Nephron progenitor cell (in vitro differentiated cells): ENCODE data around the gene XPNPEP3.
A peak's percentile ranks its signal among the peaks of the same experiment; 100 is the strongest.

Source experiments
- DNase-seq: peaks from one replicate; pipeline ENCODE4 v3.0.0; 2021
- H3K27ac Mint-ChIP-seq: 2 replicates; pipeline ENCODE4 v1.8.0; 2021; ENCODE audit warnings: mild to moderate bottlenecking, moderate library complexity, mixed read lengths
- H3K27me3 Mint-ChIP-seq: 2 replicates; pipeline ENCODE4 v1.8.0; 2021; ENCODE audit warnings: mild to moderate bottlenecking, low read depth, mixed read lengths; ENCODE audit not compliant: poor library complexity
- H3K36me3 Mint-ChIP-seq: 2 replicates; pipeline ENCODE4 v1.8.0; 2021; ENCODE audit warnings: low read depth, mixed read lengths
- H3K4me1 Mint-ChIP-seq: 2 replicates; pipeline ENCODE4 v1.8.0; 2021; ENCODE audit warnings: mixed read lengths
- H3K4me3 Mint-ChIP-seq: 2 replicates; pipeline ENCODE4 v1.8.0; 2021; ENCODE audit warnings: mild to moderate bottlenecking, moderate library complexity, mixed read lengths
- H3K9me3 Mint-ChIP-seq: 2 replicates; pipeline ENCODE4 v1.8.0; 2021; ENCODE audit warnings: mild to moderate bottlenecking, moderate library complexity, mixed read lengths
- TF ChIP-seq, protein P1 (sequence below): fragments of 200-600 bp; sonication (generic); IDR thresholded peaks from 2 replicates; pipeline ENCODE4 v1.5.0; 2021; ENCODE audit warnings: antibody characterized with exemption

XPNPEP3 gene

DNA sequence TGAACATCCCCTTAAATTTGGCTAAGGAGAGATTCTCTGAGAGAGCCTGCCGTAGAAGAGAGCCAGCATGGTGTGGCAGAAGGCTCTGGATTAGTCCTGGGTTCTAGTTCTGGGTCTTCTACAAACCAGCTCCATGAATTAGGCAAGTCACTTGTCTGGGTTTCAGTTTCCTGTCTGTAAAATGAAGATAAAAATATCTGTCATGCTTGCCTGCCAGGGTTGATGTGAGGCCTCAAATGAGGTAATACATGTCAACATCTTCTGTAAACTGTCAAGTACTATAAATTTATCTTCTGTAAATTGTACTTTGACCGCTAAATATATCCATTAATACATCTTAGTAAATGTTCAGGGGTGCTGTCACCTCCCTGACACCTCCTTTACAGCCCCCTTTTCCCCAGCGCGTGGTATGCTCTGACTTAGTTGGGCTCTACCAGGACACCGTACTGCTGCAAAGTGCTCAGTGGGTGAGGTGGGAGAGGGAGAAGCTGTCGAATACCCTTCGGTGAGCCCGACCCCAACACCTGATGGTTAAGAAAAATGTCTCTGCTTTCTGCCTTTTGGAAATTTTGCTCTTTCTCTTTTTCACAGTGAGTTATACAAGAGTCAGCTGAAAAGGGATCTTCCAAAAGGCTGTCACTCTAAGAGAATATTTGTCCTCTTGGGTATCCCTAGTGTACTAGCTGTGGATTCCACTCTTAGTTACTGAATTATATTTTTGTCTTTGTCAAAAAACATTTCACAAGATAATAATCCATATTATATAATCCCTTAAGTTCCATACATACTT lies 109.2 kb downstream of the XPNPEP3 start:
- DNase-seq = no peak
- TF ChIP-seq, protein P1, sequence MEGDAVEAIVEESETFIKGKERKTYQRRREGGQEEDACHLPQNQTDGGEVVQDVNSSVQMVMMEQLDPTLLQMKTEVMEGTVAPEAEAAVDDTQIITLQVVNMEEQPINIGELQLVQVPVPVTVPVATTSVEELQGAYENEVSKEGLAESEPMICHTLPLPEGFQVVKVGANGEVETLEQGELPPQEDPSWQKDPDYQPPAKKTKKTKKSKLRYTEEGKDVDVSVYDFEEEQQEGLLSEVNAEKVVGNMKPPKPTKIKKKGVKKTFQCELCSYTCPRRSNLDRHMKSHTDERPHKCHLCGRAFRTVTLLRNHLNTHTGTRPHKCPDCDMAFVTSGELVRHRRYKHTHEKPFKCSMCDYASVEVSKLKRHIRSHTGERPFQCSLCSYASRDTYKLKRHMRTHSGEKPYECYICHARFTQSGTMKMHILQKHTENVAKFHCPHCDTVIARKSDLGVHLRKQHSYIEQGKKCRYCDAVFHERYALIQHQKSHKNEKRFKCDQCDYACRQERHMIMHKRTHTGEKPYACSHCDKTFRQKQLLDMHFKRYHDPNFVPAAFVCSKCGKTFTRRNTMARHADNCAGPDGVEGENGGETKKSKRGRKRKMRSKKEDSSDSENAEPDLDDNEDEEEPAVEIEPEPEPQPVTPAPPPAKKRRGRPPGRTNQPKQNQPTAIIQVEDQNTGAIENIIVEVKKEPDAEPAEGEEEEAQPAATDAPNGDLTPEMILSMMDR = no peak
- no peaks in the 10 kb centered on the region for H3K9me3 Mint-ChIP-seq
- H3K27ac Mint-ChIP-seq = no peak overlapping the region
- H3K27me3 Mint-ChIP-seq = no peaks in the 10 kb centered on the region
- no peak overlapping the region for H3K4me3 Mint-ChIP-seq
- peaks cover 58% of the 10 kb centered on the region for H3K36me3 Mint-ChIP-seq
- H3K4me1 Mint-ChIP-seq = no peaks in the 10 kb centered on the region

GRCh38 chr22:40966726-40967085 lies 109.8 kb downstream of the XPNPEP3 start:
- Mint-ChIP-seq H3K36me3 (peaks cover 56% of the 10 kb centered on the region), H3K9me3 (no peaks in the 10 kb centered on the region), H3K27me3 (no peaks in the 10 kb centered on the region), H3K4me1 (no peaks in the 10 kb centered on the region), H3K4me3 (no peak overlapping the region), H3K27ac (peak overlapping the region; percentile 4)
- TF ChIP-seq, protein P1 = no peak
- no peak for DNase-seq

DNA sequence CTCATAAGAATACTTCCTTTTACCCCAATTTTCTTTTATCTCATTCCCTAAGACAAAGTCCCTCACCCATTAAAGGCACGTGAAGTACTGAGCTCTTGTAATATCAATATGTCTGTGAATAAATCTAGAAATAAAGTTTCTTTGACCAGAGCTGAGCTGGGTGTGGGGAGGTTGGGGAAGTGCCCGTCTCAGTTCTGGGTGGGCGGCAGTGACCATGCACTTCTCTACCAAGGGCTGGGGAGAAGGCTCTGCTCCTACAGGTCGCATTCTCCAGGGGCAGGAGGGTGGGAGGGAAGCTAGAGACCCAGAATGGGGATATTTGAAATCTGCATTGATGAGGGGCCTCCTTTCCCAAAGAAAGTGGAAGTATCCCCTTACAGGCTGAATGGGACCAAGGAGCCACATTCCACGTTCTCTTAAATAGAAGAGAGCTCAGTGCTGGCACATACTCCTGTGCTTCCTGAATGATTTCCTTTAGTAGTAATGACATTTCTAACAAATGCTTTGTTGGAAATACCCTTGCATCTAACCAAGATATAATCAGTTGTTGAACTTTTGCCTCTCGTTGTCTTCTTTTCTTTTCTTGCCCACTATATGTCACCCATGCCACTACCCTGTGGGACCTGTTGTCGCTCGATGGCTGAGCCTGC lies 110.3 kb downstream of the XPNPEP3 start:
- H3K4me1 Mint-ChIP-seq = no peaks in the 10 kb centered on the region
- H3K4me3 Mint-ChIP-seq = no peak overlapping the region
- DNase-seq = no peak

DNA sequence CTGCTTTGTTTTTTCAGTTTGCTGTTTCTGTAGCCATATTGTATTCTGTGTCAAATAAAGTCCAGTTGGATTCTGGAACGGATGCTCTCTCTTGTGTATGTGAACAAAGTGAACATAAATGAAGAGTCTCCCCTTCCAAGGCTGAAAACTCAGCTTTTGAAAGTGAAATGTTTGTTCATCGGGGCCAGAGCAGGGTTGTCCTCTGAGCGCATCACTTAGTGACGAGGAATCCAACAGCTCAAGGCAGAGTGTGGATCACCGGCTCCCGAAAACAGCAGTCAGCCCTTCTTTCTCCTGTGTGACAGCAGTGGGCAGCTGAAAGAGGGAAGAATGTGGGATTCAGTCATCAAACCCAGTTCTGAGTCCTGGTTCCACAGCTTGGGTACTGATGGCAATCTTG lies 115.6 kb downstream of the XPNPEP3 start:
- H3K9me3 Mint-ChIP-seq = no peaks in the 10 kb centered on the region
- H3K27me3 Mint-ChIP-seq = peaks cover 7% of the 10 kb centered on the region
- peaks cover 4% of the 10 kb centered on the region for H3K4me1 Mint-ChIP-seq
- peak overlapping the region; percentile 43 for H3K27ac Mint-ChIP-seq
- TF ChIP-seq, protein P1 = no peak
- H3K36me3 Mint-ChIP-seq = peaks cover 34% of the 10 kb centered on the region
- no peak overlapping the region for H3K4me3 Mint-ChIP-seq
- DNase-seq = no peak

More for the DNA sequence above, 110.3 kb downstream of the XPNPEP3 start:
- TF ChIP-seq, protein P1 = no peak
- Mint-ChIP-seq H3K36me3 (peaks cover 56% of the 10 kb centered on the region), H3K9me3 (no peaks in the 10 kb centered on the region), H3K27ac (peak overlapping the region; percentile 4), H3K27me3 (no peaks in the 10 kb centered on the region)

DNA sequence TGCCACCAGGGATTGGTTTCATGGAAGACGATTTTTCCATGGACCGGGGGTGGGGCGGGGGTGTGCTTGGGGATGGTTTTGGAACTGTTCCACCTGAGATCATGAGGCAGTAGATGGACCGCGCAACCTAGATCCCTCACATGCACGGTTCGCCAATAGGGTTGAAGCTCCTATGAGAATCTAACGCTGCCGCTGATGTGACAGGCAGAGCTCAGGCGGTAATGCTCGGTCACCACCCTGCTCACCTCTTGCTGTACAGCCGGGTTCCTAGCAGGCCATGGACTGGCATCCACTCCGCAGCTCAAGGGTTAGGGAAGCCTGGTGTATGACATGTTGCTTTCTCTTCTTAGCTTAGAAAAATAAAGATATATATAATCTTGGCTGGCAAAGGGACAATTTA lies 116.2 kb downstream of the XPNPEP3 start:
- H3K4me1 Mint-ChIP-seq = peaks cover 4% of the 10 kb centered on the region
- H3K36me3 Mint-ChIP-seq = peaks cover 31% of the 10 kb centered on the region
- H3K27me3 Mint-ChIP-seq = peaks cover 7% of the 10 kb centered on the region
- H3K4me3 Mint-ChIP-seq = no peak overlapping the region
- DNase-seq = no peak
- peak overlapping the region; percentile 54 for H3K27ac Mint-ChIP-seq
- TF ChIP-seq, protein P1 = no peak
- H3K9me3 Mint-ChIP-seq = no peaks in the 10 kb centered on the region

DNA sequence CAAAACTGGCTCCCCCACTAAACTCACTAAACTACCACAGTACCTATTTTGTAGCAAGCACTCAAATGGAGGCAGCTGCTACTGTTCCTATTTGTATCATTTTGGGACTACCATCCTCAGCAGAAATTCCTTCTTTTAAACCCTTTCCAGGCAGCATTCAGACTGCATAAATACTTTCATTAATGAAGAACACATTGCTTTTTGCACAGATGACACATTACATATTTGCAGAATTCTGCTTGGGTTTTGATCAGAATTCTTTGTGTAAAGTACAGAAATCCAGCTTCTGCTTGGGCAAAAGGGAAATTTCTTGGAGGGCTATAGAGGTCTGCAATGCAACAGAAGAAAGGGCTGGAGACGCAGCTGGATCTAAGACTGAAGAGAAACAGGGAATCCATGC lies 118.4 kb downstream of the XPNPEP3 start:
- H3K4me3 Mint-ChIP-seq = no peak overlapping the region
- peaks cover 29% of the 10 kb centered on the region for H3K36me3 Mint-ChIP-seq
- TF ChIP-seq, protein P1 = no peak

More for the DNA sequence above, 118.4 kb downstream of the XPNPEP3 start:
- Mint-ChIP-seq H3K27me3 (peaks cover 7% of the 10 kb centered on the region), H3K9me3 (no peaks in the 10 kb centered on the region), H3K4me1 (peaks cover 4% of the 10 kb centered on the region), H3K27ac (no peak overlapping the region)
- DNase-seq = no peak
